DND-41 (cell line): Measurements from ENCODE around the gene TMTC1.

Experiments
- ATAC-seq: fragments of 200-7000 bp; cut with Tn5 transposase; 3 replicates; pipeline ENCODE4 v1.9.1; 2021; ENCODE audit warnings: low read depth; ENCODE audit not compliant: insufficient read depth
- DNase-seq: peaks from one replicate; pipeline ENCODE4 v3.0.0-alpha.2; 2020
- H2AFZ ChIP-seq: 2 replicates; pipeline ENCODE4 v1.6.0; 2012; ENCODE audit warnings: low read depth, low read length
- H3K27ac ChIP-seq: 2 replicates; pipeline ENCODE4 v1.5.1; 2012; ENCODE audit warnings: low read length, inconsistent platforms
- H3K27me3 ChIP-seq: fragments of 200-600 bp; sonication (generic); 2 replicates; pipeline ENCODE4 v1.6.0; 2012; ENCODE audit warnings: low read length, mild to moderate bottlenecking, inconsistent platforms; ENCODE audit not compliant: insufficient read depth, poor library complexity
- H3K36me3 ChIP-seq: 2 replicates; pipeline ENCODE4 v1.5.1; 2012; ENCODE audit warnings: low read length, inconsistent platforms; ENCODE audit not compliant: insufficient read depth
- H3K4me1 ChIP-seq: 2 replicates; pipeline ENCODE4 v1.5.1; 2012; ENCODE audit warnings: mild to moderate bottlenecking, low read length; ENCODE audit not compliant: insufficient read depth
- H3K4me2 ChIP-seq: 2 replicates; pipeline ENCODE4 v1.6.0; 2012; ENCODE audit warnings: mild to moderate bottlenecking, moderate library complexity, low read length, inconsistent platforms; ENCODE audit not compliant: insufficient read depth
- H3K4me3 ChIP-seq, 2 experiments: fragments of 200-600 bp in 1 of 2; shearing (Covaris generic) in 1 of 2; 2 replicates each; pipeline ENCODE4 v1.5.1; 2012 to 2016; ENCODE audit warnings: inconsistent platforms in 2 of 2, low read length in 2 of 2, mild to moderate bottlenecking in 2 of 2, low read depth in 1 of 2, moderate library complexity in 1 of 2
- H3K79me2 ChIP-seq: 2 replicates; pipeline ENCODE4 v1.6.0; 2012; ENCODE audit warnings: low read length, inconsistent platforms; ENCODE audit not compliant: insufficient read depth
- H3K9ac ChIP-seq: 2 replicates; pipeline ENCODE4 v1.6.0; 2012; ENCODE audit warnings: low read depth, mild to moderate bottlenecking, inconsistent platforms, low read length, moderate library complexity
- H3K9me3 ChIP-seq: 2 replicates; pipeline ENCODE4 v1.5.1; 2012; ENCODE audit warnings: low read length, moderate library complexity, mild to moderate bottlenecking, inconsistent platforms; ENCODE audit not compliant: insufficient read depth, severe bottlenecking
- H4K20me1 ChIP-seq: 2 replicates; pipeline ENCODE4 v1.6.0; 2012; ENCODE audit warnings: low read length; ENCODE audit not compliant: insufficient read depth
- EZH2 ChIP-seq: IDR thresholded peaks from 3 replicates; pipeline ENCODE4 v1.6.1; 2012; ENCODE audit warnings: borderline replicate concordance, low read depth, mild to moderate bottlenecking, moderate library complexity, low read length, inconsistent platforms; ENCODE audit not compliant: severe bottlenecking
- TF ChIP-seq, protein P1 (sequence below): IDR thresholded peaks from 2 replicates; pipeline ENCODE4 v1.5.1; 2012; ENCODE audit warnings: borderline replicate concordance, low read length, moderate library complexity, mild to moderate bottlenecking; ENCODE audit not compliant: poor library complexity, severe bottlenecking; ENCODE audit errors: extremely low read depth

The TMTC1 gene

DNA sequence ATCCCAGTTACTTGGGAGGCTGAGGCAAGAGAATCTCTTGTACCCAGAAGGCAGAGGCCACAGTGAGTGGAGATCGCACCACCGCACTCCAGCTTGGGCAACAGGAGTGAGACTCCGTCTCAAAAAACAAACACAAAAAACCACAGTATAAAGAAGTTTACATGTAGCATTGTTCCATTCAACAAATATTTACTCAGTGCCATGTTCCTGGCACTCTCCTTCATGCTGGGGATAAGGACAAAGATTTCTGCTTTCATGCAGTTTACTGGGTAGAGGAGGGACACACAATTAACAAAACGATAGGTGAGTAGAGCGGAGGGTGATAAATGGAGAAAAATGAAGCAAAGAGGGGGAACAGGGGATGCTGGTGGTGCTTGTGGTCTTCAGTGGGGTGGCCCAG is 218.0 kb downstream of the TMTC1 start:
- no peak overlapping the region for H3K27ac ChIP-seq
- TF ChIP-seq EZH2 = no peak
- TF ChIP-seq, protein P1, sequence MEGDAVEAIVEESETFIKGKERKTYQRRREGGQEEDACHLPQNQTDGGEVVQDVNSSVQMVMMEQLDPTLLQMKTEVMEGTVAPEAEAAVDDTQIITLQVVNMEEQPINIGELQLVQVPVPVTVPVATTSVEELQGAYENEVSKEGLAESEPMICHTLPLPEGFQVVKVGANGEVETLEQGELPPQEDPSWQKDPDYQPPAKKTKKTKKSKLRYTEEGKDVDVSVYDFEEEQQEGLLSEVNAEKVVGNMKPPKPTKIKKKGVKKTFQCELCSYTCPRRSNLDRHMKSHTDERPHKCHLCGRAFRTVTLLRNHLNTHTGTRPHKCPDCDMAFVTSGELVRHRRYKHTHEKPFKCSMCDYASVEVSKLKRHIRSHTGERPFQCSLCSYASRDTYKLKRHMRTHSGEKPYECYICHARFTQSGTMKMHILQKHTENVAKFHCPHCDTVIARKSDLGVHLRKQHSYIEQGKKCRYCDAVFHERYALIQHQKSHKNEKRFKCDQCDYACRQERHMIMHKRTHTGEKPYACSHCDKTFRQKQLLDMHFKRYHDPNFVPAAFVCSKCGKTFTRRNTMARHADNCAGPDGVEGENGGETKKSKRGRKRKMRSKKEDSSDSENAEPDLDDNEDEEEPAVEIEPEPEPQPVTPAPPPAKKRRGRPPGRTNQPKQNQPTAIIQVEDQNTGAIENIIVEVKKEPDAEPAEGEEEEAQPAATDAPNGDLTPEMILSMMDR = no peak
- H3K9me3 ChIP-seq = no peaks in the 10 kb centered on the region
- peaks cover 20% of the 10 kb centered on the region for H3K27me3 ChIP-seq
- no peaks in the 10 kb centered on the region for H3K79me2 ChIP-seq
- no peak overlapping the region for H3K4me3 ChIP-seq
- no peaks in the 10 kb centered on the region for H3K36me3 ChIP-seq
- no peak overlapping the region for H3K4me2 ChIP-seq
- no peak overlapping the region for H2AFZ ChIP-seq
- no peak for DNase-seq
- no peak overlapping the region for H3K9ac ChIP-seq
- H4K20me1 ChIP-seq = no peaks in the 10 kb centered on the region
- H3K4me1 ChIP-seq = no peaks in the 10 kb centered on the region
- ATAC-seq = no peak

DNA sequence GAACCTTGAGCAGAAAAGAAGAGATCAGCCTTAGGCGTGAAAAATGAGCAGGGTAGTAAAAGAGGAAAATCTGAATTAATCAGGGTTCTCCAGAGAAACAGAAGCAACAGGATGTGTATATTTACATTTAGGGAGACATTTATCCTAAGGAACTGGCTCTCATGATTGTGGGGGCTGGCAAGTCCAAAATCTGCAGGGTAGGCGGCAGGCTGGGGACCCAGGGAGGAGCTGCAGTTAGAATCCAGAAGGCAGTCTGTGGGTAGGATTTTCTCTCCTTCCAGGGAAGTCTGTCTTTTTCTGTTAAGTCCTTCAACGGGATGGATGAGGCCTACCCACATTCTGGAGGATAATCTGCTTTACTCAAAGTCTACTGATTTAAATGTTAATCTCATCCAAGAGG is 218.8 kb downstream of the TMTC1 start:
- no peaks in the 10 kb centered on the region for H4K20me1 ChIP-seq
- H3K27me3 ChIP-seq = peaks cover 23% of the 10 kb centered on the region
- ATAC-seq = no peak
- no peaks in the 10 kb centered on the region for H3K9me3 ChIP-seq
- H3K4me3 ChIP-seq = no peak overlapping the region
- no peak overlapping the region for H3K4me2 ChIP-seq
- no peak overlapping the region for H3K27ac ChIP-seq
- no peaks in the 10 kb centered on the region for H3K79me2 ChIP-seq
- H3K9ac ChIP-seq = no peak overlapping the region
- H3K36me3 ChIP-seq = no peaks in the 10 kb centered on the region
- no peak overlapping the region for H2AFZ ChIP-seq
- DNase-seq = no peak
- no peaks in the 10 kb centered on the region for H3K4me1 ChIP-seq
- TF ChIP-seq EZH2 = no peak
- TF ChIP-seq, protein P1 = no peak

DNA sequence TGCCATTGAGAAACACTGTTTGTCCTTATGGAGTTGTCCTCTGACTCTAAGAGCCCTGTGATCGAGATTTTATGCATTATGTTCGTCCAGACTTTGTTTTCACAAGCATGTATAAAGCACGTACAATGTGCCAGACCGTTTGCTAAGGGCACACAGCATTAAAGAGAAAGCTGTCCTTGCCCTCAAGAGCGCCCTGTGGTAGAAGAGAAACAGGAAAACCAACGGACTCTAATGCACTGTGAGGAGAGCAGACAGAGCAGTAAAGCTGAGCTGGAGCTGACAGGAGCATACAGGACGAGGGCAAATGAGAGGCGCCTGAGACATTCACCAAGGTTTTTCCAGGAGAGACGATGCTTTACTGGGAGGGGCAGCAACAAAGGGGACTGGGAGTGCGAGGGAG is 220.1 kb downstream of the TMTC1 start:
- no peaks in the 10 kb centered on the region for H3K79me2 ChIP-seq
- H3K27ac ChIP-seq = no peak overlapping the region
- H3K9me3 ChIP-seq = no peaks in the 10 kb centered on the region
- H3K4me3 ChIP-seq = no peak overlapping the region
- H3K4me2 ChIP-seq = no peak overlapping the region
- no peaks in the 10 kb centered on the region for H4K20me1 ChIP-seq
- no peak overlapping the region for H3K9ac ChIP-seq
- ATAC-seq (no peak), DNase-seq (no peak)
- no peak overlapping the region for H2AFZ ChIP-seq
- H3K27me3 ChIP-seq = peaks cover 23% of the 10 kb centered on the region
- no peaks in the 10 kb centered on the region for H3K36me3 ChIP-seq
- no peaks in the 10 kb centered on the region for H3K4me1 ChIP-seq
- TF ChIP-seq, protein P1 = no peak
- no peak for TF ChIP-seq EZH2

DNA sequence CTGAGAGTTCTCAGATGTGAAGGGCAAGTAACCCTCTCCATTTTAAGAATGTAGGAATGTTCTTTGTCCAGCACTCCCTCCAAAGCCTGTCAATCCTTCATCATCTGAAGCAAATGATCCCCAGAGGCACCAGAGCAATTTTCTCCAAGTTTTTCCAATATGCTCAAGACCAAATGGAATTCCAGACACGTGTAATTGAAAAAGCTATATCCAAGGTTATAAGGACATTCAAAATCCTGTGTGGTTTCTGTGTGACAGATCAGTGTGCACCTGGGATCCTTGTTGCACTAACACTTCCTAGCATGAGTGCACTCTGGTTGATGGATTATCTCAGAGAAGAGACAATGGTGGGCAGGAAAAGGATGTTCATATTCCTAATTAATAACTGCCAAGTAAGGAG is 220.7 kb downstream of the TMTC1 start:
- Histone ChIP-seq H3K4me1 (no peaks in the 10 kb centered on the region), H3K27me3 (peaks cover 23% of the 10 kb centered on the region), H3K9me3 (no peaks in the 10 kb centered on the region), H3K36me3 (no peaks in the 10 kb centered on the region), H3K9ac (no peak overlapping the region), H2AFZ (no peak overlapping the region), H3K79me2 (no peaks in the 10 kb centered on the region), H3K4me2 (no peak overlapping the region), H4K20me1 (no peaks in the 10 kb centered on the region), H3K4me3 (no peak overlapping the region), H3K27ac (no peak overlapping the region)
- TF ChIP-seq, protein P1 = no peak
- TF ChIP-seq EZH2 = no peak
- no peak for ATAC-seq
- DNase-seq = no peak
